Upper lobe of right lung (tissue), 1 donor: ENCODE measurements around the gene TBC1D23. TPM values are rescaled to one million over a fixed set of nuclear protein-coding genes. Genes with fewer than 3 reads are reported as not detected.

Source experiments
- ATAC-seq: fragments of 200-7000 bp; cut with Tn5 transposase; one replicate; pipeline ENCODE4 v1.9.1; 2020; ENCODE audit warnings: mild to moderate bottlenecking, moderate library complexity
- DNase-seq: peaks from one replicate; pipeline ENCODE4 v3.0.0-alpha.2; 2020
- H3K27ac ChIP-seq: fragments of 200-600 bp; one replicate; pipeline ENCODE4 v1.8.0; 2022
- H3K27me3 ChIP-seq: fragments of 200-600 bp; one replicate; pipeline ENCODE4 v1.8.0; 2022; ENCODE audit warnings: mild to moderate bottlenecking
- H3K36me3 ChIP-seq: fragments of 200-600 bp; one replicate; pipeline ENCODE4 v1.8.0; 2022
- H3K4me1 ChIP-seq: fragments of 200-600 bp; one replicate; pipeline ENCODE4 v1.8.0; 2022
- H3K4me3 ChIP-seq: fragments of 200-600 bp; one replicate; pipeline ENCODE4 v1.8.0; 2022; ENCODE audit warnings: mild to moderate bottlenecking
- H3K9me3 ChIP-seq: fragments of 200-600 bp; one replicate; pipeline ENCODE4 v1.8.0; 2022
- intact Hi-C: fragments of 100-400 bp; cut with DNase I; formaldehyde crosslinking; loops from one replicate; pipeline ENCODE4 v1.11.0; 2022
- total RNA-seq: library from RNA; stranded (reverse); fragmentation: NEBNext Ultra II Directional; extraction: Animal tissue kit (Norgen Biotek cat#: 25700); gene quantifications from one replicate; pipeline ENCODE4 v1.2.1, GENCODE V29; 2021
- TF ChIP-seq, protein P1 (sequence below): fragments of 200-600 bp; IDR thresholded peaks from one replicate; pipeline ENCODE4 v1.8.0; 2022; ENCODE audit warnings: antibody characterized with exemption
- donor health status: DM: no; HTN: yes; CAD: no; lungs with severe emphysema.

TBC1D23 gene
- total RNA-seq, 1 donor from 2014 or later: 47.4 TPM

DNA sequence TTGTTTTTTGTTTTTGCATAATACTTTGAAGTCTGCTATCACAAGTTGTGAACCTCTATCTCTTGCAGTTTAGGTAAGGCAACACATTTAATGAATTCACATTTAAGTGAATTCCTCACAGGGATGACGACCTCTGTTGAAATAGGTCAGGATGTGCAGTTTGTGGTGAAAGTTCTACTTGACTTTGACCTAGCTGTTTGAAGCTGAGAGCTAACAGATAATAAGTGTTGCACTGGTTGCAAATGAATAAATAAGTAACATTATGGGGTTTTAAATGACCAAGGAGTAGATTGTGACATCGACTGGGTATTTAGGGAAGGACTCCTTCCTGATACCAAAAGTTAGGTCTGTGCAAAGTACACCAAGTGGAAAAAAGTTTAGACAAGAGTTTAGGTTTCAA is 97.6 kb downstream of the TBC1D23 start:
- Histone ChIP-seq H3K27ac (no peak overlapping the region), H3K27me3 (no peaks in the 10 kb centered on the region), H3K36me3 (peaks cover 66% of the 10 kb centered on the region), H3K9me3 (no peaks in the 10 kb centered on the region), H3K4me3 (no peak overlapping the region), H3K4me1 (no peaks in the 10 kb centered on the region)
- TF ChIP-seq, protein P1, sequence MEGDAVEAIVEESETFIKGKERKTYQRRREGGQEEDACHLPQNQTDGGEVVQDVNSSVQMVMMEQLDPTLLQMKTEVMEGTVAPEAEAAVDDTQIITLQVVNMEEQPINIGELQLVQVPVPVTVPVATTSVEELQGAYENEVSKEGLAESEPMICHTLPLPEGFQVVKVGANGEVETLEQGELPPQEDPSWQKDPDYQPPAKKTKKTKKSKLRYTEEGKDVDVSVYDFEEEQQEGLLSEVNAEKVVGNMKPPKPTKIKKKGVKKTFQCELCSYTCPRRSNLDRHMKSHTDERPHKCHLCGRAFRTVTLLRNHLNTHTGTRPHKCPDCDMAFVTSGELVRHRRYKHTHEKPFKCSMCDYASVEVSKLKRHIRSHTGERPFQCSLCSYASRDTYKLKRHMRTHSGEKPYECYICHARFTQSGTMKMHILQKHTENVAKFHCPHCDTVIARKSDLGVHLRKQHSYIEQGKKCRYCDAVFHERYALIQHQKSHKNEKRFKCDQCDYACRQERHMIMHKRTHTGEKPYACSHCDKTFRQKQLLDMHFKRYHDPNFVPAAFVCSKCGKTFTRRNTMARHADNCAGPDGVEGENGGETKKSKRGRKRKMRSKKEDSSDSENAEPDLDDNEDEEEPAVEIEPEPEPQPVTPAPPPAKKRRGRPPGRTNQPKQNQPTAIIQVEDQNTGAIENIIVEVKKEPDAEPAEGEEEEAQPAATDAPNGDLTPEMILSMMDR: no peak
- intact Hi-C loops: no loop called here
- DNase-seq (no peak), ATAC-seq (no peak)

DNA sequence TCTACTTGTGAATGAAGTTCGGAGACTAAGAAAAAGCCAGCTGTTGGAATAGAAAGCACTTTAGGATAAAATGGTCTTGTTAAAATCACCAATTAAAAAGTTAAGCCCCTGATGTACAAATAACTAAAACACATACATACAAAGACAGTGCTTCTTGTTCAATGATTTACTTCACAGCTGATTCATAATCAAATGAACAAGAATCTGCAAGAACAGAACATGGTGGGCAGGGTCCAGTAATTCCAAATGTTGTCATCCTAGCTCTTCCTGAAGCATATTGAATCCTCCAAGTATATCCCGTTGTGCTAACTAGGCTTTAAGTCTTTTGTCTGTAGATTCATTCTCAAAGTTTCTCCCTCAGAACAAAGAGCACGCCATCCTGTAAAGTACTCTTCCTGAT is 98.2 kb downstream of the TBC1D23 start:
- H3K27me3 ChIP-seq: no peaks in the 10 kb centered on the region
- no peak overlapping the region for H3K27ac ChIP-seq
- TF ChIP-seq, protein P1: no peak
- no peak for DNase-seq
- ATAC-seq: no peak
- H3K9me3 ChIP-seq: no peaks in the 10 kb centered on the region
- H3K4me3 ChIP-seq: no peak overlapping the region
- no peaks in the 10 kb centered on the region for H3K4me1 ChIP-seq
- intact Hi-C loops: no loop called here
- H3K36me3 ChIP-seq: peaks cover 61% of the 10 kb centered on the region

DNA sequence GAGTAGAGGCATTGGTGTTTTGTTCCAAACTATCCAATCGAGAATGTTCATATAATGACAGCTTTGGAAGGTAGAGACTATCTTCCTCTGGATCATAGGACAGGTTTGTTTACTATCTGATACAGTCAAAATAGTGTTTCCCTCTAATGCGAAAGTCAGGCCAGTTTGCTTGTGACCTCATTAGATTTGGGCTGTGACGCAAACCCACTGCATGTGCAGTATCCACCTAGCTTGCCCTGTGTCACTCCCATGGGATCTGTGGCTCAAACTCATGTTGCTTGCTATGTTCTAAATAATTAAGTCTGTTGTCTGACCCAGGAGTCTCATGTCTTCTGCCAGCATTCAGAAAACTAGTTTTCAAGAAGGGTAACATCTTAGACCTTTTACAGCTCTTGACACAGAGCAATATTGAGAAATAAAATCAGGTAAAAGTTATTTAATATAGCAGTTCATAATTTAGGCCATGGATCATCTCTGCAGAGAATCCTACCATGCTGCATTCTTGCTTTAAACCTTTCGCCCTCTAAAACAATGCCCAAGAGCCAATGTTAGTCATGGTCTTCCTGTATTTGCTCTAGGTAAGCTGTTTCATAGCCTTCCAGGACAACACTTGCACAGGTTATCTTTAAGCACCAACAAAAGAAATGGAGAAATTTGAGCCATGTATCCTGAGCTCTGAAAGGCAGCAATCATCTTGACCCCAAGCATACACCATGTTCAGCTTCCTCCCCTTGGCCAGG is 100.1 kb downstream of the TBC1D23 start:
- TF ChIP-seq, protein P1: no peak
- H3K27me3 ChIP-seq: no peaks in the 10 kb centered on the region
- H3K9me3 ChIP-seq: no peaks in the 10 kb centered on the region
- no peak overlapping the region for H3K4me3 ChIP-seq
- DNase-seq (no peak), ATAC-seq (no peak)
- intact Hi-C loops: no loop called here
- peaks cover 55% of the 10 kb centered on the region for H3K36me3 ChIP-seq
- no peaks in the 10 kb centered on the region for H3K4me1 ChIP-seq
- H3K27ac ChIP-seq: no peak overlapping the region

DNA sequence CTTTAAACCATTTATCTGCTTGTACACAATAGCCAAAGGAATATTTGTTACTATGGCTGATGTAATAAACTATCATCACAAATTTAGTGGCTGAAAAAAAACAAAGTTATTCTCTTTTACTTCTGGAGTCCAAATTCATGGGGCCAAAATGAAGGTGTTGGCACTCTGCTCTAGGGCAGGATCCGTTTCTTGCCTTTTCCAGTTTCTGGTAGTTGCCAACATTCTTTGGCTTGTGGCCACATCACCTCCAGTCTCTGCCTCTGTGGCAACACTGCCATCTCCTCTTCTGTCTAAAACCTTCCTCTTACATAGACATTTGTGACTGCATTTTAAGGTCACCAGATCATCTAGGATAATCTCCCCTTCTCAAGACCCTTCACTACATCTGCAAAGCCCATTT is 101.1 kb downstream of the TBC1D23 start:
- TF ChIP-seq, protein P1: no peak
- Histone ChIP-seq H3K9me3 (no peaks in the 10 kb centered on the region), H3K4me3 (no peak overlapping the region), H3K36me3 (peaks cover 56% of the 10 kb centered on the region), H3K27ac (no peak overlapping the region), H3K27me3 (no peaks in the 10 kb centered on the region), H3K4me1 (no peaks in the 10 kb centered on the region)
- ATAC-seq: no peak
- no peak for DNase-seq
- intact Hi-C loops: no loop called here

DNA sequence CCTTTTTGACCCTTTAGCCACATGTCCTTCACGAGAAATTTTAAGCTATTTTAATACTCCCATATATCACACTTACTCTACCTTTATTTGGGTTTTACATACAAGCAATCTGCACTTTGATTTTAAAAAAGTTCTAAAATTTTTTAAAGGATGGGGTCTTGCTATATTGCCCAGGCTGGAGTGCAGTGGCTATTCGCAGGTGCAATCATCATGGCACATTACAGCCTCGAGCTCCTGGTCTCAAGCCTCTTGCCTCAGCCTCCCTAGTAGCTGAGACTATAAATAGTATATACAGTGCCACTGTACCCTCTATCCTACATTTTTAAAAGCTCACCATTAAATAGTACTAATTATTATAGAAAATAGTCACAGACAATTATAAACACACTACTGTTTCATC is 103.6 kb downstream of the TBC1D23 start:
- Histone ChIP-seq H3K36me3 (peaks cover 67% of the 10 kb centered on the region), H3K27ac (no peak overlapping the region), H3K9me3 (no peaks in the 10 kb centered on the region), H3K4me3 (no peak overlapping the region), H3K27me3 (no peaks in the 10 kb centered on the region), H3K4me1 (no peaks in the 10 kb centered on the region)
- TF ChIP-seq, protein P1: no peak
- DNase-seq: no peak
- intact Hi-C loops: no loop called here
- no peak for ATAC-seq

DNA sequence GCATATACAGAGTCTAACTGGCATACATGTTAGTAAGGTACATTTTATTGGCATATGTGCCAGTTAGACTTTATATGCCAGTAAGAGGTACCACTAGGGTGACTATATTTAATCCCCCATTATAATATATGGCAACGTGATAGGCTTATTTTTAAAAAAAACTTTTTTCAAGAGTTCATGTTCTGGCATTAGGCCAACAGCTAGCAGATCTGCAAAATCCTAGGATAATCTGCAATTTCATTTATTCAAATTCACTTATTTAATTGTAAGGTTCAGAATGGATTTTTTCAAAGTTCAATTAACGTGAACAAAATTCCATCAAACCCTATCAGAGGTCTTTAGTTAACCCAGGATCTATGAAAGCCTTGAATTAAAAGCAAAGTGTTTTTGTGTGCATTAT is 105.6 kb downstream of the TBC1D23 start:
- peaks cover 64% of the 10 kb centered on the region for H3K36me3 ChIP-seq
- intact Hi-C loops: no loop called here
- H3K4me1 ChIP-seq: no peaks in the 10 kb centered on the region
- no peak overlapping the region for H3K27ac ChIP-seq
- DNase-seq (no peak), ATAC-seq (no peak)
- TF ChIP-seq, protein P1: no peak
- H3K4me3 ChIP-seq: no peak overlapping the region
- no peaks in the 10 kb centered on the region for H3K9me3 ChIP-seq
- H3K27me3 ChIP-seq: no peaks in the 10 kb centered on the region
